ENCODE results near the gene DCUN1D3. TPM values are rescaled to one million over a fixed set of nuclear protein-coding genes. Genes with fewer than 3 reads are reported as not detected.

Gene DCUN1D3
- total RNA-seq, 1 donor from 2014 or later: 24.2 TPM

GRCh38 chr16:20906341-20907255 is 6.4 kb upstream of the DCUN1D3 start:
- no peak overlapping the region for H3K4me3 Mint-ChIP-seq (ENCODE audit: low read depth)
- no peaks in the 10 kb centered on the region for H3K27me3 Mint-ChIP-seq
- H3K36me3 Mint-ChIP-seq (ENCODE audit: insufficient read depth): peaks cover 1% of the 10 kb centered on the region
- peaks cover 39% of the 10 kb centered on the region for H3K4me1 Mint-ChIP-seq (ENCODE audit: low read depth)
- DNase-seq (ENCODE audit: low spot score, unreplicated experiment): no peak
- no peak overlapping the region for H3K27ac Mint-ChIP-seq
- TF ChIP-seq CTCF (IDR thresholded peaks at IDR 0.05; ENCODE audit: unreplicated experiment): no peak
- no peaks in the 10 kb centered on the region for H3K9me3 Mint-ChIP-seq (ENCODE audit: low read depth)

GRCh38 chr16:20905576-20905975 is 5.4 kb upstream of the DCUN1D3 start:
- H3K27ac Mint-ChIP-seq: no peak overlapping the region
- H3K4me1 Mint-ChIP-seq (ENCODE audit: low read depth): peaks cover 45% of the 10 kb centered on the region
- H3K27me3 Mint-ChIP-seq: no peaks in the 10 kb centered on the region
- H3K4me3 Mint-ChIP-seq (ENCODE audit: low read depth): no peak overlapping the region
- peaks cover 1% of the 10 kb centered on the region for H3K36me3 Mint-ChIP-seq (ENCODE audit: insufficient read depth)
- no peak for TF ChIP-seq CTCF (IDR thresholded peaks at IDR 0.05; ENCODE audit: unreplicated experiment)
- no peaks in the 10 kb centered on the region for H3K9me3 Mint-ChIP-seq (ENCODE audit: low read depth)
- no peak for DNase-seq (ENCODE audit: low spot score, unreplicated experiment)

GRCh38 chr16:20904507-20905081 is 4.4 kb upstream of the DCUN1D3 start:
- H3K36me3 Mint-ChIP-seq (ENCODE audit: insufficient read depth): peaks cover 1% of the 10 kb centered on the region
- no peaks in the 10 kb centered on the region for H3K27me3 Mint-ChIP-seq
- peaks cover 45% of the 10 kb centered on the region for H3K4me1 Mint-ChIP-seq (ENCODE audit: low read depth)
- H3K4me3 Mint-ChIP-seq (ENCODE audit: low read depth): no peak overlapping the region
- DNase-seq (ENCODE audit: low spot score, unreplicated experiment): no peak
- no peak for TF ChIP-seq CTCF (IDR thresholded peaks at IDR 0.05; ENCODE audit: unreplicated experiment)
- H3K9me3 Mint-ChIP-seq (ENCODE audit: low read depth): no peaks in the 10 kb centered on the region
- H3K27ac Mint-ChIP-seq: peak overlapping the region; percentile 86

GRCh38 chr16:20903899-20904506 is 3.8 kb upstream of the DCUN1D3 start:
- peaks cover 49% of the 10 kb centered on the region for H3K4me1 Mint-ChIP-seq (ENCODE audit: low read depth)
- DNase-seq (ENCODE audit: low spot score, unreplicated experiment): no peak
- peaks cover 1% of the 10 kb centered on the region for H3K36me3 Mint-ChIP-seq (ENCODE audit: insufficient read depth)
- peak overlapping the region; percentile 57 for H3K27ac Mint-ChIP-seq
- no peaks in the 10 kb centered on the region for H3K9me3 Mint-ChIP-seq (ENCODE audit: low read depth)
- no peak for TF ChIP-seq CTCF (IDR thresholded peaks at IDR 0.05; ENCODE audit: unreplicated experiment)
- no peaks in the 10 kb centered on the region for H3K27me3 Mint-ChIP-seq
- no peak overlapping the region for H3K4me3 Mint-ChIP-seq (ENCODE audit: low read depth)

- Mint-ChIP-seq H3K4me3 (ENCODE audit: low read depth) (no peak overlapping the region), H3K27ac (peak overlapping the region; percentile 77), H3K4me1 (ENCODE audit: low read depth) (peaks cover 56% of the 10 kb centered on the region), H3K36me3 (ENCODE audit: insufficient read depth) (peaks cover 1% of the 10 kb centered on the region), H3K9me3 (ENCODE audit: low read depth) (no peaks in the 10 kb centered on the region), H3K27me3 (no peaks in the 10 kb centered on the region)
- no peak for TF ChIP-seq CTCF (IDR thresholded peaks at IDR 0.05; ENCODE audit: unreplicated experiment)
- DNase-seq (ENCODE audit: low spot score, unreplicated experiment): no peak
Measured at GRCh38 chr16:20903116-20903898, 3.1 kb upstream of the DCUN1D3 start.
